Common myeloid progenitor, CD34-positive (primary cell): ENCODE data around the gene ROBO1.

Experiments
- CTCF ChIA-PET: fragments of 350-600 bp; sonication (Branson Sonifier 250); formaldehyde crosslinking; loops from one replicate; lab custom pipeline; 2021; ENCODE audit warnings: antibody characterized with exemption; lab: Charles Lee
- POLR2A ChIA-PET: fragments of 350-600 bp; sonication (Branson Sonifier 250); formaldehyde crosslinking; loops from one replicate; lab custom pipeline; 2021; ENCODE audit warnings: antibody characterized with exemption; lab: Charles Lee
- DNase-seq, 3 donors: peaks; one replicate each; pipeline versions ENCODE4 v3.0.0 to v3.0.0-alpha.2; 2013
- H3K27ac ChIP-seq, 2 experiments: 1 replicate in 1 of 2; 2 replicates in 1 of 2; pipeline ENCODE4 v1.7.0; 2013; ENCODE audit warnings: inconsistent platforms in 2 of 2, low read length in 2 of 2, mild to moderate bottlenecking in 2 of 2, low read depth in 1 of 2, moderate library complexity in 1 of 2; ENCODE audit not compliant: severe bottlenecking in 2 of 2, insufficient read depth in 1 of 2, poor library complexity in 1 of 2
- H3K27me3 ChIP-seq, 5 experiments: replicated peaks in 2 of 5; 1 replicate in 3 of 5; 2 replicates in 2 of 5; pipeline versions ENCODE4 v1.6.1 to v1.7.0; 2013; ENCODE audit warnings: low read length in 4 of 5, mild to moderate bottlenecking in 2 of 5, moderate library complexity in 2 of 5, inconsistent platforms in 1 of 5; ENCODE audit not compliant: insufficient read depth in 5 of 5, control insufficient read depth in 4 of 5
- H3K36me3 ChIP-seq, 4 experiments: 1 replicate in 2 of 4; 2 replicates in 2 of 4; pipeline versions ENCODE4 v1.6.1 to v1.7.0; 2013; ENCODE audit warnings: low read length in 3 of 4, control low read depth in 1 of 4, mild to moderate bottlenecking in 1 of 4; ENCODE audit not compliant: control insufficient read depth in 4 of 4, insufficient read depth in 4 of 4
- H3K4me1 ChIP-seq, 4 experiments: 1 replicate in 3 of 4; 2 replicates in 1 of 4; pipeline versions ENCODE4 v1.6.1 to v1.7.1; 2013; ENCODE audit warnings: low read length in 3 of 4, mild to moderate bottlenecking in 3 of 4, control low read depth in 1 of 4, inconsistent platforms in 1 of 4, moderate library complexity in 1 of 4; ENCODE audit not compliant: control insufficient read depth in 4 of 4, insufficient read depth in 4 of 4; ENCODE audit errors: control extremely low read depth in 1 of 4
- H3K4me3 ChIP-seq, 7 experiments: 1 replicate in 4 of 7; 2 replicates in 3 of 7; pipeline versions ENCODE4 v1.5.1 to v1.7.0; 2013; ENCODE audit warnings: mild to moderate bottlenecking in 7 of 7, low read length in 6 of 7, moderate library complexity in 6 of 7, inconsistent platforms in 2 of 7, low read depth in 2 of 7, control low read depth in 1 of 7; ENCODE audit not compliant: insufficient read depth in 4 of 7, control insufficient read depth in 1 of 7; ENCODE audit errors: extremely low read depth in 1 of 7
- H3K9me3 ChIP-seq, 5 experiments: 1 replicate in 4 of 5; 2 replicates in 1 of 5; pipeline versions ENCODE4 v1.6.1 to v1.7.1; 2013; ENCODE audit warnings: low read length in 4 of 5, mild to moderate bottlenecking in 2 of 5, inconsistent platforms in 1 of 5, low read depth in 1 of 5, moderate library complexity in 1 of 5; ENCODE audit not compliant: control insufficient read depth in 4 of 5, insufficient read depth in 2 of 5; ENCODE audit errors: control extremely low read depth in 1 of 5
- WGBS: methylation state at CpG from one replicate; pipeline ENCODE4 v1.1.5; 2013; ENCODE audit not compliant: insufficient coverage; 5-methylcytosine and 5-hydroxymethylcytosine counted together

The ROBO1 gene

GRCh38 chr3:79019924-79020173 is 747.9 kb downstream of the ROBO1 start:
- ChIA-PET CTCF (interaction anchor here (1.4 kb wide), 1 partner anchor 12 kb away, joined by 6 read pairs; no protein-coding TSS in a partner anchor), POLR2A (no interaction called here)
- Histone ChIP-seq H3K4me1 (peaks cover 4 to 27% (median 23%) of the 10 kb centered on the region in 4 experiments), H3K4me3 (peak overlapping the region in 4 of 7 experiments; percentile 75 to 87 (median 83)), H3K27me3 (peaks cover 0 to 33% (median 8%) of the 10 kb centered on the region in 5 experiments), H3K9me3 (no peaks in the 10 kb centered on the region), H3K27ac (no peak overlapping the region), H3K36me3 (no peaks in the 10 kb centered on the region)
- no peak for DNase-seq

- 0% methylated on average over 39 of the region's 40 CpGs for whole genome bisulfite sequencing
- H3K9me3 ChIP-seq = no peaks in the 10 kb centered on the region
- ChIA-PET CTCF (interaction anchor here (1.1 to 1.4 kb wide), 3 partner anchors 13 to 357 kb away, joined by 3 to 6 read pairs (median 3); no protein-coding TSS in a partner anchor), POLR2A (no interaction called here)
- peak overlapping the region; percentile 40 to 88 for H3K27ac ChIP-seq
- H3K4me1 ChIP-seq = peaks cover 4 to 27% (median 23%) of the 10 kb centered on the region in 4 experiments
- peaks cover 0 to 33% (median 8%) of the 10 kb centered on the region in 5 experiments for H3K27me3 ChIP-seq
- H3K4me3 ChIP-seq = peak overlapping the region; percentile 28 to 87 (median 79)
- peak; percentile 45 to 82 (median 80) for DNase-seq
- no peaks in the 10 kb centered on the region for H3K36me3 ChIP-seq
Observed at GRCh38 chr3:79019137-79019923, 748.5 kb downstream of the ROBO1 start.

- Histone ChIP-seq H3K9me3 (no peaks in the 10 kb centered on the region), H3K4me3 (peak overlapping the region; percentile 28 to 87 (median 79)), H3K36me3 (no peaks in the 10 kb centered on the region), H3K27me3 (peaks cover 0 to 33% (median 8%) of the 10 kb centered on the region in 5 experiments), H3K4me1 (peaks cover 4 to 27% (median 23%) of the 10 kb centered on the region in 4 experiments), H3K27ac (no peak overlapping the region)
- peak; percentile 33 to 73 (median 61) for DNase-seq
- WGBS = 0% methylated on average over 43 of the region's 44 CpGs
- ChIA-PET POLR2A (no interaction called here), CTCF (interaction anchor here (1.1 to 1.4 kb wide), 3 partner anchors 13 to 356 kb away, joined by 3 to 6 read pairs (median 3); no protein-coding TSS in a partner anchor)
Observed at GRCh38 chr3:79018671-79019136, 749.1 kb downstream of the ROBO1 start.

- 0% methylated on average over 14 of the region's 15 CpGs for WGBS
- Histone ChIP-seq H3K4me3 (peak overlapping the region in 6 of 7 experiments; percentile 73 to 87 (median 80)), H3K9me3 (no peaks in the 10 kb centered on the region), H3K36me3 (no peaks in the 10 kb centered on the region), H3K27me3 (peaks cover 0 to 33% (median 8%) of the 10 kb centered on the region in 5 experiments), H3K27ac (no peak overlapping the region), H3K4me1 (peaks cover 4 to 27% (median 23%) of the 10 kb centered on the region in 4 experiments)
- ChIA-PET CTCF (interaction anchor here (1.1 to 1.4 kb wide), 2 partner anchors 16 to 356 kb away, joined by 3 read pairs; no protein-coding TSS in a partner anchor), POLR2A (no interaction called here)
- DNase-seq = no peak
Observed at GRCh38 chr3:79018265-79018664, 749.5 kb downstream of the ROBO1 start.

GRCh38 chr3:79016587-79017376 is 751.0 kb downstream of the ROBO1 start:
- no peaks in the 10 kb centered on the region for H3K9me3 ChIP-seq
- POLR2A ChIA-PET = no interaction called here
- peaks cover 0 to 33% (median 8%) of the 10 kb centered on the region in 5 experiments for H3K27me3 ChIP-seq
- no peaks in the 10 kb centered on the region for H3K36me3 ChIP-seq
- H3K27ac ChIP-seq = no peak overlapping the region
- DNase-seq = no peak
- peaks cover 4 to 30% (median 23%) of the 10 kb centered on the region in 4 experiments for H3K4me1 ChIP-seq
- WGBS = 78% methylated on average over 5 of the region's 8 CpGs
- H3K4me3 ChIP-seq = peak overlapping the region in 5 of 7 experiments; percentile 11 to 87 (median 79)
- CTCF ChIA-PET = interaction anchor here (0.6 to 2.0 kb wide), 2 partner anchors 10 to 371 kb away, joined by 3 to 7 read pairs; no protein-coding TSS in a partner anchor

DNA sequence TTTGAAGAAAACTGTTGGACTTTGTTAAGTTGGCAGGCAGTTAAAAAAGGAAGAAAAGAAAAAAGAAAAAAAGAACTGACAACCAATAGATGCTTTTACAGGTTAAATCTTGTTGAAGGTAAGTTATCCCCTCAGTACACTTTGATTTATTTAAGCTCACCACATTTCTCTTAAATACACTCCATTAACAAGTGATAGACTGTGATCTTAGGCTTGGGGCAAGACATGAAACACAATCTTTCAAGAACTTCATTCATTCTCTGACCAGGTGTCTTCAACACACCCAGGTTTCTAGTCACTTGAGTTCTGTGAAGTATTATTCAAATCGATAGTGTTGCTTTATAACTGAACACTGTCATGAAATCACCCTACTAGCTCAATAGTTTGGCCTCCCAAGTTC is 751.9 kb downstream of the ROBO1 start:
- Histone ChIP-seq H3K36me3 (no peaks in the 10 kb centered on the region), H3K4me1 (peaks cover 4 to 30% (median 23%) of the 10 kb centered on the region in 4 experiments), H3K27ac (no peak overlapping the region), H3K9me3 (no peaks in the 10 kb centered on the region), H3K4me3 (no peak overlapping the region), H3K27me3 (peaks cover 0 to 33% (median 8%) of the 10 kb centered on the region in 5 experiments)
- ChIA-PET CTCF (interaction anchor here (2.0 kb wide), 1 partner anchor 370 kb away, joined by 7 read pairs; no protein-coding TSS in a partner anchor), POLR2A (no interaction called here)
- DNase-seq = no peak
- WGBS = no CpG with 5 or more reads among the region's 1 CpG
